GM12878 (cell line): ENCODE results near the gene CDCP2.

Experiments
- BCL3 ChIP-seq: IDR thresholded peaks from 2 replicates; pipeline ENCODE4 v1.6.1; 2011; ENCODE audit warnings: borderline replicate concordance, low read depth, mild to moderate bottlenecking, moderate library complexity, low read length; ENCODE audit not compliant: insufficient read depth, poor library complexity, severe bottlenecking
- CTCF ChIP-seq, 3 experiments: IDR thresholded peaks in 2 of 3; conservative IDR thresholded peaks in 1 of 3; 2 replicates each; pipeline ENCODE4 v1.5.1; 2011; ENCODE audit warnings: low read depth in 3 of 3, low read length in 3 of 3, mild to moderate bottlenecking in 3 of 3, control low read depth in 2 of 3, moderate library complexity in 2 of 3, inconsistent platforms in 1 of 3, mixed read lengths in 1 of 3; ENCODE audit not compliant: control insufficient read depth in 2 of 3, insufficient read depth in 1 of 3; ENCODE audit errors: extremely low read depth in 1 of 3
- EP300 ChIP-seq, 2 experiments: fragments of 150-350 bp in 1 of 2; IDR thresholded peaks; 2 replicates each; pipeline ENCODE4 v1.6.1; 2011 to 2012; ENCODE audit warnings: low read depth in 2 of 2, low read length in 2 of 2, borderline replicate concordance in 1 of 2, improper control_type of control experiment in 1 of 2, inconsistent platforms in 1 of 2; ENCODE audit not compliant: control insufficient read depth in 1 of 2
- ETV6 ChIP-seq, 2 experiments: fragments of 450-650 bp in 1 of 2; IDR thresholded peaks in 1 of 2; conservative IDR thresholded peaks in 1 of 2; 2 replicates each; pipeline ENCODE4 v1.6.1; 2014; ENCODE audit warnings: antibody characterized with exemption in 1 of 2, borderline replicate concordance in 1 of 2, low read depth in 1 of 2, mild to moderate bottlenecking in 1 of 2, moderate library complexity in 1 of 2
- FOXK2 ChIP-seq: fragments of 450-650 bp; IDR thresholded peaks from 2 replicates; pipeline ENCODE4 v1.6.1; 2017; ENCODE audit warnings: mild to moderate bottlenecking, moderate library complexity
- NBN ChIP-seq: fragments of 450-650 bp; IDR thresholded peaks from 2 replicates; pipeline ENCODE4 v1.6.1; 2016
- NFYB ChIP-seq: IDR thresholded peaks from 2 replicates; pipeline ENCODE4 v1.6.1; 2011; ENCODE audit warnings: low read depth, mild to moderate bottlenecking, low read length, improper control_type of control experiment, moderate library complexity; ENCODE audit not compliant: insufficient read depth
- NRF1 ChIP-seq: conservative IDR thresholded peaks from 2 replicates; pipeline ENCODE4 v1.6.1; 2011; ENCODE audit warnings: mild to moderate bottlenecking, low read depth, low read length, improper control_type of control experiment
- POLR2A ChIP-seq: IDR thresholded peaks from 2 replicates; pipeline ENCODE4 v1.6.1; 2011; ENCODE audit warnings: low read depth, mild to moderate bottlenecking, low read length
- POLR2AphosphoS5 ChIP-seq: IDR thresholded peaks from 2 replicates; pipeline ENCODE4 v1.6.1; 2011; ENCODE audit warnings: mild to moderate bottlenecking, low read length, inconsistent platforms
- SUZ12 ChIP-seq: fragments of 200-600 bp; sonication (generic); IDR thresholded peaks from one replicate; pipeline ENCODE4 v1.6.1; 2018; ENCODE audit warnings: antibody characterized with exemption, mild to moderate bottlenecking; ENCODE audit not compliant: unreplicated experiment
- TCF3 ChIP-seq: IDR thresholded peaks from 2 replicates; pipeline ENCODE4 v1.6.1; 2012; ENCODE audit warnings: low read depth, mild to moderate bottlenecking, low read length, borderline replicate concordance; ENCODE audit not compliant: insufficient read depth
- YBX1 ChIP-seq: fragments of 450-650 bp; IDR thresholded peaks from 2 replicates; pipeline ENCODE4 v1.6.1; 2016; ENCODE audit warnings: antibody characterized with exemption
- YY1 ChIP-seq: IDR thresholded peaks from 2 replicates; pipeline ENCODE4 v1.6.1; 2011; ENCODE audit warnings: low read depth, mild to moderate bottlenecking, low read length

GRCh38 chr1:54120018-54120697 is 32.6 kb downstream of the CDCP2 start:
- TF ChIP-seq TCF3: no peak
- no peak for TF ChIP-seq POLR2AphosphoS5
- TF ChIP-seq SUZ12: no peak
- no peak for TF ChIP-seq FOXK2
- no peak for TF ChIP-seq BCL3
- no peak for TF ChIP-seq ETV6 (conservative IDR thresholded peaks at IDR 0.05 in 1 of 2, IDR thresholded peaks at IDR 0.05 in 1 of 2; ENCODE audit: borderline replicate concordance in 1 of 2, low read depth in 1 of 2)
- no peak for TF ChIP-seq NBN
- no peak for TF ChIP-seq NFYB
- TF ChIP-seq EP300 (IDR thresholded peaks at IDR 0.05; ENCODE audit: borderline replicate concordance in 1 of 2, control insufficient read depth in 1 of 2, low read depth in 2 of 2, low read length in 2 of 2): no peak
- no peak for TF ChIP-seq CTCF (IDR thresholded peaks at IDR 0.05 in 2 of 3, conservative IDR thresholded peaks at IDR 0.05 in 1 of 3; ENCODE audit: control insufficient read depth in 2 of 3, extremely low read depth in 1 of 3, insufficient read depth in 1 of 3, low read depth in 3 of 3, low read length in 3 of 3)
- TF ChIP-seq NRF1: no peak
- no peak for TF ChIP-seq POLR2A
- TF ChIP-seq YY1: no peak
- TF ChIP-seq YBX1: no peak
